Activated CD8-positive, alpha-beta memory T cell treated with anti-CD3 and anti-CD28 coated beads, Interleukin-2, amount 50 U/mL, for 48 hours (primary cell): ENCODE measurements around the gene GABRG2.
"Not testable (repeated sequence)": the region's sequence is repeated elsewhere in the genome, so short reads cannot be mapped to it uniquely, and the experiment has no call there.

ENCODE experiments used
- DNase-seq: peaks from one replicate; pipeline ENCODE4 v3.0.0-alpha.2; 2020

Gene GABRG2

DNA sequence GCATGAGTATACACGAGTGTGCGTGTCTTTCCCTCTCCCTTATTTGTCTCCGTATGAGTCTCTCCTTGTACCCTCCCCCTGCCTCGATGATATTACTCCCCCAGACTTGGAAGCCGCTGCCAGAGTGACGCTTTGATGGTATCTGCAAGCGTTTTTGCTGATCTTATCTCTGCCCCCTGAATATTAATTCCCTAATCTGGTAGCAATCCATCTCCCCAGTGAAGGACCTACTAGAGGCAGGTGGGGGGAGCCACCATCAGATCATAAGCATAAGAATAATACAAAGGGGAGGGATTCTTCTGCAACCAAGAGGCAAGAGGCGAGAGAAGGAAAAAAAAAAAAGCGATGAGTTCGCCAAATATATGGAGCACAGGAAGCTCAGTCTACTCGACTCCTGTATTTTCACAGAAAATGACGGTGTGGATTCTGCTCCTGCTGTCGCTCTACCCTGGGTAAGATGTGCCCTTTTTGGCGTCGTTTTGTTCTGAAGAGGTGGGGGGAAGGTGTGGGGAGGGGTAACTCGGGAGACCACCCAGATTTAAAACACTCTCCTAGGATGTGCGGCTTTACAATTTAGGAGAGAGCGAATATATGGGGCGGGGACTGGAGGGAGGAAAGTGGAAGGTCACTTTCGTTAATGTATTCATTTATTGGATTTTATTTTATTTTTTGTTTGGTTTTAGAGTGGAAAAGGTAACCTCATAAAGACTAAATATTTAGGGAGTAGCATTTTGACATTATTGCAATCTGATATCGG is at the start of gene GABRG2:
Gene GABRG2, plus strand, starts transcription at position 119 of the 757 bp plus-strand sequence. Its CDS starts 227 bp downstream, at position 346.
- no peak for DNase-seq

DNA sequence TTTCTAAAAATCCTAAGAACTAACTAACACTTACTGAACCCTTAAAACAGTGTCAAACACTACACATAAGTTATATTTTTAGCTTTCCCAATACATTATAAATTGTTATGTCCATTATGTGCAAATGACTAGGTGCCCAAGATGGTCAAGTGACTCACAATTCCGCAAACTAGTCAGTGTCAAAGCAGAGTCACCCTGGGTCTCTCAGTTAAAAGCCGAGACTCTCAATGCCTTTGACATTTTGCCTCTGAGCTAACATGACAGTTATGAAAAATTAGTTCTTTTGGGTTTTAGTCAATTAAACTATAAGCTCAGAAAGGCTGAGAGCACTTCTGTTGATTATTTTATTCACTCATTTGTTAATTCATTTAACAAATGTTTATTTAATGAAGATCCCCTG is 42.3 kb upstream of the GABRG2 start:
- no peak for DNase-seq

DNA sequence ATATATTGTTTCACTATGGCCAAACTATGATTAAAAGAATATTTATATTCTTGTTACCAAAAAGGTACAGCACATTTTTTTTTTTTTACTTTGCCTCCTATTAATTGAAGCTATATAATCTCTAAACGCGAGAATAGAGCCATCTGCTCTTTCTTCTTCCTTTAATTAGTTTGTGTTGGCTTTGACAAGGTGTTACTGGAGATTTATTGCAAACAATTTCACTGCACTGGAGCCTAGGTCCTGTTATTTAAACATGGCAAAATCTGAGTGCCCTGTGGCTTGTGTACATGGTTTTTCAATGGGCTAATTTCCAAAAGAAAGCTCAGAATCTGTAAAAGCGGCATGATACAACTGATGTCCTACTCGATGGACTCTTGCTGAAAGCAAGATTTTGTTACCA is 40.8 kb upstream of the GABRG2 start:
- no peak for DNase-seq

DNA sequence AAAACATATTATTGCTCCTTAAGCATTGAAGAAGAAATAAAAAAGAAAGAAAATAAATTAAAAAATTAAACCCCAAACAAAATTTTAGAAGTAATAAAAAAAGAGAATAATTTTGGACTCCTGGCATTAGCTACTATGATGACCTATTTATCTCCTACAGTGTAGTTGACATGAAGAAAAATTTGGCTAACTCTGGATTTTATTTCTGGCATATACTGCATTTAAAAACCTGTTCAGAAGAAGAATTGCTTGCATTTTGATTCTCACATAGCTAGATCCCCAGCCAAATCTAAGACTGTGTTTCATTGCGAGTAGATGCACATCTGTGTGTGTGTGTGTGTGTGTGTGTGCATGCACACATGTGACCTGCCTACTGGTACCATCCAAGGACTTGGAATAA is 30.1 kb upstream of the GABRG2 start:
- no peak for DNase-seq

DNA sequence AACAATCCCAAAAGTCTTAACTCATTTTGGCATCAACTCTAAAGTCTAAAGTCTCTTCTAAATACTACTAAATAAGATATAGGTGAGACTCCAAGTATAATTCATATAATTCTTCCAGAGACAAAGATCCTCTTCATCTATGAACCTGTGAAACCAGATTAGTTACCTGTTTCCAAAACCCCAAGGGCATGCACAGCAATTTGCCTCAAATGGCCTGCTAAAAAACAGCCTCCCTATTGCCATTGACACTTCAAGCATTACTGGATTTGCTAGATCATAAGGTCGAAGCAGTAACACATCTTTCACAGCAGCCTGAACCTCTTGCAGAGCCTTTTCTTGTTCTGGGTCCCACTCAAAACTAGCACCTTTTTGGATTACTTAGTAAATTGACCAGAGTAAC is 20.3 kb upstream of the GABRG2 start:
- DNase-seq: no peak

DNA sequence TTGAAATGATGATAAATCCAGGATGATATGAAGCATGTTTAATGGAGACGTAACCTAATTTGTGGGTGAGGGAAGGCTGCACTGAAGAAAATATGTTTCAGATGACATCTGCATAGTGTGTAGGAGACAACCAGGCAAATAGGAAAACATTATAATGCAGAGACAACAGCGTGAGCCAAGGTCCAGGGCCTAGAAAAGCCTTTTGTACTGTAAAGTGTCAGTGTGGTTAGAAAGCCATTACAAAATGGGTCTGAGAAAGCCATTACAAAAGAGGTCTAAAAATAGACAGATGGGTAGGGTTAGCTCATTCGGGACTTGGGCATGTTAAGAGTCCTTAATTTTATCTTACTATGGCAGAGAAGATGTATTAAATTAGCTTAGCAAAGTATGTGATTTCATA is 14.9 kb upstream of the GABRG2 start:
- no peak for DNase-seq

DNA sequence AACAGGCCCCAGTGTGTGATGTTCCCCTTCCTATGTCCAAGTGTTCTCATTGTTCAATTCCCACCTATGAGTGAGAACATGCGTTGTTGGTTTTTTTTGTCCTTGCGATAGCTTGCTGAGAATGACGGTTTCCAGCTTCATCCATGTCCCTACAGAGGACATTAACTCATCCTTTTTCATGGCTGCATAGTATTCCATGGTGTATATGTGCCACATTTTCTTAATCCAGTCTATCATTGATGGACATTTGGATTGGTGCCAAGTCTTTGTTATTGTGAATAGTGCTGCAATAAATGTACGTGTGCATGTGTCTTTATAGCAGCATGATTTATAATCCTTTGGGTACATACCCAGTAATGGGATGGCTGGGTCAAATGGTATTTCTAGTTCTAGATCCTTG is 12.5 kb upstream of the GABRG2 start:
- DNase-seq: not testable (repeated sequence)

DNA sequence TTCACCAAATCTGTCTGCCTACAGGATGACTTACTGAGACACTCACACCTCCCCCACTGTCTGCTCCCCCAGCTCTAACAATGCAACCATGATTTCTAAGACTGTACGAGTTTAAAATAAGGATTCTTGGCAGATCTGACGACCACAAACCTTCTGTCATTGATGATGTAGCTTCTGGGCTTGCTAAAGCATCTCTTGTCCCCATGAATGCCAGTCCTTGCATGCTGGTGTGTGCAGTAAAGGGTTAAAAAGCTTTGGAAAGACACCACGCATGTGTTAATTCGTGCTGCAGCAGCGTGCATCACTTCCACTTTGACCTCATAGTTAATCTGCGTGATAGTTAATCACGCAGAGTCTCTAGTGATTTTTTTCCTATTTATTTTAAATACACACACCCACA is 411 bp upstream of the GABRG2 start:
- no peak for DNase-seq

DNA sequence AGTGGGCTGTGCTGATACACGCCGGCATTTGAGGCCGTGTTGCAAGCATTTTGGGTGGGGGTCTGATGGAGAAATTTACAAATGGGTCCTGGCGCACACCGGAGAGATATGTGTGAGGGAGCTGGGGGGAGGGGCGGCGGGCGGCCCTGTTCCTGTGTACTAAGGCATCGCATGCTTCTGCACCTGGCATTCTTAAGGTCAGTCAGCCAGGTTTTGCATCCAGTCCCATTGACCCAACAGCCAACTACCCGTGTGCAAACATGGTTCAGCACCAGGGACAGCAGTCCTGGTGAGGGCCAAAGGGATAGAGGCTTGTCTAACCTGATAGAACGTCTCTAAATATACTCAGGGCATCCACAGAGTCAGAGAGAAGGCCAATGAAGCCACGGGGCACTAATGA is 839 bp downstream of the GABRG2 start:
- no peak for DNase-seq

DNA sequence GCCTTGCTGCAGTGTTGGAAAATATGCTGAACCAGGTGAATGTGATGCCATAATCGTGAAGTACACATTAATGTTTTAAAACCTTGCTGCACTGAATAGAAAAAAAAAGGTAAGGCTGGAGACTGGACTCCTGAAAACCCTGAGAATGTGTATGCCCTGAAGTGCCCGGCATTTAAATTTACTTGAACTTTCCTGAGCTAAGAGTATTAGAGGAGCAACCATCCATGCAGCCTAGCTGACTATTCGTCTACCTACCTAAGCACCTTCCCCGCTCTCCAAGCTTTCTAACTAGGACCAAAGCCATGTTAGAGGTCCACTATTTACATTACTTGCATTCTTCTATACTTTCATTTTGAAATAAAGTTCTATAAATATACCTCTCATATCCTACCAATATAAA is 1.4 kb downstream of the GABRG2 start:
- no peak for DNase-seq

DNA sequence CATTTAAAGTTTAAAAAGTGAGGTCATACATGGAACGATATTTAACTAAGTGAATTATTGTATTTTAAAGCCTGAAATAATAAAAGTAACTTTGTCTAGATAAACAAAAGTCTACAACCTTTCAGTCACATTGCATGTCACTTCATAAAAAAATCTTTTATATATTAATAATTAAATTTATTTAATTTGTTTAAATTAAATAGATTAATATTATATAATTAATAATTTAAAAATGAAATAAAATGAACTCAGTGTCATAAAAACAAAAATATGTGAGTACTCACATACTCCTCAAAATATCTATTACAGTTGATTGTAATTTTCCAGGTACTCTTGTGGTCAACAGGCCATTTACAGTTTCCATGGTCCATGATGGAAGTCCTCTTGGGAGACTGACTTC is 11.2 kb downstream of the GABRG2 start:
- DNase-seq: no peak

DNA sequence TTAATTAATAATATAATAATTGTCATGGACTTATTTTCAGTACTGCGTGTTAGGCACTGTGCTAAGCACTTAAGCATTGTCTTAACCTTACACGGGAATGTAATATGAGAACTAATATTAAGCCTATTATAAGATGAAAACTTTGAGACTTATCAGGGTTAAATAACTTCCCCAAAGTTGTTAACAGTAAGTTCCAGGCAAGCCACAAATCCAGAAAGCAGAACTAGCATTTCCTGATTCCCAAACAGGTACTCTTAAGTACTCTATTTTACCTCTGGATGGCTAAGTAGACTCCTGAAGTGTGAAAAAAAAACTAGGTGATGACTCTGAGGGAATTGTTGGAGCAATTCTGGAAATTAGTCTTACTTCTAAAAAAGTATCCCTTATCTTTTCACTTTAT is 23.8 kb downstream of the GABRG2 start:
- DNase-seq: no peak

DNA sequence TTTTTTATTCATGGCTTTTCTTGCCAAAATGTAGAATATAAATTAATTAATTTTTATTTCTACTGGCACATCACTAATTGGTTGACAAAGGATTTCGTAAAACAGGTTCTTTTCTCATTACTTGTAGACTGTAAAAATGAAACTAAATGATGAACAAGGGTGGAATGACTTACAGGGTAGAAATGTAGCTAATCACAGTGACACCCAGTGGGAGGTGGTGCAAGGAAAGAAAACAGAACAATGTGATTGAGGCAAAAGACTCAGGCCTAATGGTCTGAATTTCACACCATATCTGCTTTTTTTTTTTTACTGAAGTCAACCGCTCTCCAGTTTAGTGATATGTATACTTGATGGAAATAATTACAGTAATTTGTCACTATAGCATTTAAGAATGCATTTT is 28.9 kb downstream of the GABRG2 start:
- DNase-seq: no peak

DNA sequence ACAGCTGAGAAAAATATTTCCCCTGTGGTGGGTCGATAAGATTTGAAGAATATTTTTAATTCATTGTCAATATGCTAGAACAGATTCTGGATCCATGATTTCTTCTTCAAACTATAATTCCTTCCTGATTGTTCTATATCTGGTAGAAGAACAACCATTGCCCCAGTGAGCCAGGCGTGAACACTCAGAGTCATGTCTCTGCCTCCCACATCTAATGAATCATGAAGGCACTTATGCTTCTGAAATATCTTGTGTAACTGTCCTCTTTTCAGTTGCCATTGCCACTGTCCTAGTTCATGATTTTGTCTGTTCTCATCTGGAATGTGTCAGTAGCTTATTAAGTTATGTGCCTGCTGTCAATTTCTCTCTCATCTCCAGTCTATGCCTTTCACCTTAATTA is 40.0 kb downstream of the GABRG2 start:
- DNase-seq: no peak

DNA sequence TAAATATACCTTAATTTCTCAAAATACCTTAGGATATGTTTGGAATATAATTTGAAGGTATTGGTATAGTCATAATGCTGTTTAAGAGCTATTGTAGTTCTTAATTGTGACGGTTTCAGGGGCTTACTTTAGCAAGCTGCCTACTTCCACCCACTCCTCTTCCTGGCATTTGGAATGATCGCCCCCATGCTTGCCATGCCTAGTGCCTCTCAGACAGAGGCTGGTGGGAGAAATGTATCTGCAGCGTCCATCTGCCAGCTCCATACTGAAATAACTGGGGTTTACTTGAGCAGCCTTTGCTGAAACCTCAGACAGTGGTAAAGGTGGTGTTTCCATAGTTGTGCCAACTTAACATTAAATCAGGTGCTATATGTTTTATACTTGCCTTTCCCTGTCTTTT is 52.2 kb downstream of the GABRG2 start:
- no peak for DNase-seq

DNA sequence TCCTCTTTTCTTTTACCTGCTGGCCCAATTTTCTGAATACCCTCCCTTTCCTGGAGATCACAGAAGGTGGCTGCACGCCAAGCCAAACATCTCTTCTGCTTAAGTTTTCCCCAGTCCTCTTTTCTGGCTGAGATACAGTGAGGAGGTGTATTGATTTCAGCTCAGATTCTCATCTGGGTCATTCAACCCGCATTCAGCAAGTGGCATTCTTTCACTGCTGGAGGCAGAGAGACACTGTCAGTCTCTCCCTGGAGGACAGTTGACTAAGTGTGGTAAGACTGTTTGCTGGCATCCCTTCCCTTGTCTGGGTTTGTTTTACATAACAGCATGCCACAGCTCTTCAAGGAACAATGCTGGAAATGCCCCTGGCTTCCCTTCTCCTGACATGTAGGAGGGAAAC is 60.5 kb downstream of the GABRG2 start:
- no peak for DNase-seq

DNA sequence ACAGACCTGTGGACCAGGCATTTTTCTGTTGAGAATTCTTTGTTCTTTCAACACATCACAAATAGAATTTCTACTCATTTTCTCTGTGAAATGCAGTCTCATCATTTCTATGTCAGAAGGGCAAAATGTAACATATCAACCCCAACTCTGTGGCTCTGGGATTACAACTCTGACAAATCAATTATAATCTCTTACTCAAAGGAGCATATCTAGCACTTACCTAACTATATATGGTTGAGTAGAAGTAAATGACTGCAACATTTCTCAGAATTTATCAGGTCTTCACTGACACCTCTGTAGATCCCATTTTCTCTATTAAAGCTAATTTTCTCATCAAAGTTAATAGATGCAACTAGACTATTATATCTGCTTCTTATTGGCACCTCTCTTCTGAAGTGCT is 64.8 kb downstream of the GABRG2 start:
- no peak for DNase-seq

DNA sequence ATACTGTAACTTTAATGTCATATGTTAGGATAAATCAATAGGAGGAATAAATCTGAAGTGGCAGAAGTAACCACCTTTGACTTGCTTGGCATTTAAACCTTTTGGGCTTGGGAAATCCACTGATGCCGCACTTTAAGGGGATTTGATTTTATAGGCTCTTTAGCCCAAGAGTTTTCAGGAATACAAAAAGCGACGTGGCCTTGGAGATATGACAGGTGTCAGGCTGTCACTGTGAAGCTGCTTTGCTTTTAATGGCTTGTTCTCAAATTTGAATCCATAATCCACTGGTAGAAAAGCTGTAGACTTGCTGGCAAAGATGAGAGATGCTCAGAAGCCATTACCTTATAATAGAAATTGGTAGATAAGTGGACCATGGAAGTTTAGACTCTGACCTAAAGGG is 71.6 kb downstream of the GABRG2 start:
- no peak for DNase-seq

DNA sequence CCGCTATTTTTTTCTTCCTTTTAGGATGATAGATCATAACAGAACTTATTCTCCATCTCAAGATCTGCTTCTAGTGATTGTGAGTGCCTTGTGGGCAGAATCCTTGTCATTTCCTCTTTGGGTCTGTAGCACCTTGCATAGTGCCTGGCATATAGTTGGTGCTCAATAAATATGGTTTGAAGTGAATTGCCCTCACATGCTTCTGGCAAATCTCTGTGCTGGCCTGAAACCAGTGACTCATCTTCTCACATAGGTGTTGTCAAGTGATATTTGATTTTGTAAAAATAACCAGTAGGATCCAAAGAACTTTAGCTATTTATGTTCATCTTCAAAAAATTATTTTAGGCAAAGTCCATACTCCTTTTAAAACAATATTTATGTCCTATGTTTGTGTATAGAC is 86.7 kb downstream of the GABRG2 start:
- no peak for DNase-seq

DNA sequence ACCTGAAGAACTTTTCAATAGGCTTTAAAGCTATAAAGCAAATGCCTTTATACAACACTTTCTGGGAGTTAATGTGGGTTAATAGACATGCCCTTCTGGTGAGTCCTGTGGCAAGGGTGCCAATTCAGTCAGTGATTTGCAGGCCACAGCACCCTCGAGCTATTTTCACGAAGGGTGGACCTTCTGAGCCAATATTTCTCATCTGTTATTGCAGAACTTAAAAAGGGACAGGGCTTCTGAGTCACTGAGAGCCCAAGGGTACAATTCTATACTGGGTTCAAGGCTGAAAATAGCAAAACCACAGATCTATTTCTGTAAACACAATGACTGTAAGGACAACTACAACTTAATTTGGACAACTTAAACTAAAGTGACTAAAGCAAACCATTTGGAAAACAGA is 92.8 kb downstream of the GABRG2 start:
- DNase-seq: no peak

DNA sequence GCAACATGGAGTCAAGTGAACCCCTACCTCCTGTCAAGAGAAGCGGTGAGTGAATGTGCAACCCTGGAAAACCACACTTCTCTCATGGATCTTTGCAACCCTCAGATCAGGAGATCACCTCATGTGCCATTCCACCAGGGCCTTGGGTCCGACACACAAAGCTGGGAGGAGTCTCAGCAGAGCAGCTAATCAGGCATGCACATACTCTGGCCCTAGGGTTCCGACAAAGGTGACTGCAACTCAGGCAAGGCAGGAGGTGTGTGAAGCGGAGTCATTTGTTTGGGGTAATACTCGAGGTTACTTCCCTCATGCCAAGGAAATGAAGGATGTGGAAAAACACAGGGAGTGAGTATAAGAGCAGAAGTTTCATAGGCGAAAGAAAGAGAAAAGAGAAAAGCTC is 96.1 kb downstream of the GABRG2 start:
- DNase-seq: no peak

DNA sequence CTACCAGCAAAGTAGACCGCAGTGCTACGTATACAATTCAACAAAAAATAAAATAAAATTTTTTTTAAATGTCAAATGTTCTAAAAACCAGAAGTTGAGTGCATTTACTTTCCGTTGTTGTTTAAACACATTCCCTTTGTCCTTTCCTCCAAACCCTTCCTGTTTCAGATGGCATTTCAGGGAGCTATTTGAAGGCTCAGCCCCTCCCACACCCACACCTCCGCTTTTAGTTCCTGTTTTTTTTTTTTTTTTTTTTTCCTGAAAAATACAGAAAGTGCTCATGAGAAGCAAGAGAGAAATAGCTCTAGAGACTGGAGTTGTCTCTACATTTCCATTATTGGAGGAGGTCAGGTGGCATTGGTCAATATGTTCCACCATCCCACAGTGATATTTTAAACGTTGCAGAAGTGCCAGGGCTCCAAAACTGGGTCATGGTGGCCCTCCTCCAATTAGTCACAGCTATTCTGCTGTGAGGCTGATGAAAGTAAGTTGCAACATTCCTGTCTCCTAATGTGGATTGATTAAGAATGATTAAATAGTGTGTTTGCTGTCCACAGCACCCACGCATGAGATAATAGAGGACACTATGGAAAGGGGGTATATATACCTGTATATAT is 106.9 kb downstream of the GABRG2 start:
- no peak for DNase-seq

DNA sequence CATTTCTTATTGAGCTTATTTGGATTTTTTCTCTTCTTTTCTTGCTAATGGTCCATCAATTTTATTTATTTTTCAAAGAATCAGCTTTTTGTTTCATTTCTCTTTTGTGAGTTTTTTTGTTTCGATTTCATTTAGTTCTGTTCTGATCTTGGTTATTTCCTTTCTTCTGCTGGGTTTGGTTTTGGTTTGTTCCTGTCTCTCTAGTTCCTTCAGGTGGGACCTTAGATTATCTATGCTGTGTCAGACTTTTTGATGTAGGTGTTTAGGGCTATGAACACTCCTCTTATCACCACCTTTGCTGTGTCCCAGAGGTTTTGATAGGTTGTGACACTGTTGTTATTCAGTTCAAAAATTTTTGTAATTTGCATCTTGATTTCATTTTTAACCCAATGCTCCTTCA is 119.8 kb downstream of the GABRG2 start:
- DNase-seq: no peak

DNA sequence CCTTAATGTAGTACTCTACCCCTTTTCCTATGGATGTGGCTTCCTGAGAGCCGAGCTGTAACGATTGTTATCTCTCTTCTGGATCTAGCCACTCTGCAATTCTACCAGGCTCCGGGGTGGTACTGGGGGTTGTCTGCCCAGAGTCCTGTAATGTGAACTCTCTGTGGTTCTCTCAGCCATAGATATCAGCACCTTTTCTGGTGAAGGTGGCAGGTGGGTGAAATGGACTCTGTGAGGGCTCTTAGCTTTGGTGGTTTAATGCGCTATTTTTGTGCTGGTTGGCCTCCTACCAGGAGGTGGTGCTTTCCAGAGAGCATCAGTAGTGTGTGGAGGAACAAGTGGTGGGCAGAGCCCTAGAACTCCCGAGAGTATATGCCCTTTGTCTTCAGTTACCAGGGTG is 122.1 kb downstream of the GABRG2 start:
- DNase-seq: no peak

DNA sequence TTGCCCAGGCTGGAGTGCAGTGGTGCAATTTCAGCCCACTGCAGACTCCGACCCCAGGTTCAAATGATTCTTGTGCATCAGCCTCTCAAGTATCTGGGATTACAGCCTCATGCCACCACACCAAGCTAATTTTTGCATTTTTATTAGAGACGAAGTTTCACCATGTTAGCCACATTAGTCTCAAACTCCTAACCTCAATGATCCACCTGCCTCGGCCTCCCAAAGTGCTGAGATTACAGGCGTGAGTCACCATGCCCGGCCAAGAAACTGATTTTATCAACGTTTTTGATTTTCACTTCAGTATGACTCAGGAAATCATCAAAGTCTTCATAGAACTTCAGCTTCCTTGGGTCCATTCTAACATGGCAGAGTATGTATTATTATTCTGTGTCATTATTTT is 125.4 kb downstream of the GABRG2 start:
- DNase-seq: no peak
